Upper lobe of left lung (tissue), 4 donors: ENCODE data around the gene EYS.

Experiments
- CTCF ChIP-seq, 6 experiments: fragments of 450-650 bp in 4 of 6; fragments of 200-600 bp in 2 of 6; sonication (generic) in 2 of 6; IDR thresholded peaks; one replicate each; pipeline ENCODE4 v1.5.1; 2016 to 2019; ENCODE audit warnings: antibody characterized with exemption in 6 of 6
- EP300 ChIP-seq, 4 donors: sonication (generic); formaldehyde crosslinking; IDR thresholded peaks; one replicate each; pipeline ENCODE4 v1.5.1; 2017; ENCODE audit warnings: antibody characterized with exemption in 4 of 4, control low read depth in 2 of 4
- POLR2A ChIP-seq, 4 donors: fragments of 450-650 bp; IDR thresholded peaks; one replicate each; pipeline ENCODE4 v1.5.1; 2016 to 2017; ENCODE audit warnings: antibody characterized with exemption in 4 of 4, mild to moderate bottlenecking in 2 of 4
- POLR2AphosphoS5 ChIP-seq, 2 donors: sonication (generic); formaldehyde crosslinking; IDR thresholded peaks; one replicate each; pipeline ENCODE4 v1.5.1; 2017; ENCODE audit warnings: antibody characterized with exemption in 2 of 2

- no peak for TF ChIP-seq CTCF (IDR thresholded peaks at IDR 0.05)
- TF ChIP-seq POLR2A (IDR thresholded peaks at IDR 0.05): no peak
- no peak for TF ChIP-seq POLR2AphosphoS5 (IDR thresholded peaks at IDR 0.05)
- TF ChIP-seq EP300 (IDR thresholded peaks at IDR 0.05): no peak
These were observed 1623.8 kb downstream of the EYS start for GRCh38 chr6:64083261-64083660.
